Measurements from ENCODE around the gene TRIM3. TPM values are rescaled to one million over a fixed set of nuclear protein-coding genes. Genes with fewer than 3 reads are reported as not detected.

The TRIM3 gene
- total RNA-seq, 1 donor from 2014 or later: 33.8 TPM

- Histone ChIP-seq H3K27ac (no peak overlapping the region), H3K36me3 (peaks cover 28 to 58% of the 10 kb centered on the region in 2 donors), H3K27me3 (no peaks in the 10 kb centered on the region), H3K4me3 (no peak overlapping the region), H3K9me3 (no peaks in the 10 kb centered on the region), H3K4me1 (peaks cover 7 to 14% of the 10 kb centered on the region in 2 donors)
- no peak for TF ChIP-seq CTCF (IDR thresholded peaks at IDR 0.05)
- intact Hi-C loops (cut with DNase I): no loop called here
- no peak for DNase-seq (ENCODE audit: low spot score in 2 of 2)
Measured at GRCh38 chr11:6486256-6486655, 12.5 kb upstream of the TRIM3 start.

- no peak for TF ChIP-seq CTCF (IDR thresholded peaks at IDR 0.05)
- Histone ChIP-seq H3K27ac (no peak overlapping the region), H3K4me1 (peaks cover 7 to 17% of the 10 kb centered on the region in 2 donors), H3K36me3 (peaks cover 28 to 58% of the 10 kb centered on the region in 2 donors), H3K27me3 (no peaks in the 10 kb centered on the region), H3K4me3 (no peak overlapping the region), H3K9me3 (no peaks in the 10 kb centered on the region)
- intact Hi-C loops (cut with DNase I): no loop called here
- DNase-seq (ENCODE audit: low spot score in 2 of 2): no peak
Measured at GRCh38 chr11:6485661-6486060, 11.9 kb upstream of the TRIM3 start.

GRCh38 chr11:6483015-6483414 lies 9.3 kb upstream of the TRIM3 start:
- H3K4me3 ChIP-seq: no peak overlapping the region
- H3K4me1 ChIP-seq: peaks cover 7 to 27% of the 10 kb centered on the region in 2 donors
- no peak for TF ChIP-seq CTCF (IDR thresholded peaks at IDR 0.05)
- H3K27me3 ChIP-seq: no peaks in the 10 kb centered on the region
- peaks cover 24 to 63% of the 10 kb centered on the region in 2 donors for H3K36me3 ChIP-seq
- no peak for DNase-seq (ENCODE audit: low spot score in 2 of 2)
- intact Hi-C loops (cut with DNase I): no loop called here
- no peaks in the 10 kb centered on the region for H3K9me3 ChIP-seq
- no peak overlapping the region for H3K27ac ChIP-seq

- no peak for TF ChIP-seq CTCF (IDR thresholded peaks at IDR 0.05)
- no peaks in the 10 kb centered on the region for H3K9me3 ChIP-seq
- H3K36me3 ChIP-seq: peaks cover 28 to 66% of the 10 kb centered on the region in 2 donors
- DNase-seq (ENCODE audit: low spot score in 2 of 2): no peak
- no peaks in the 10 kb centered on the region for H3K27me3 ChIP-seq
- H3K4me3 ChIP-seq: peak overlapping the region; percentile 92 to 94
- intact Hi-C loops (cut with DNase I): no loop called here
- peak overlapping the region; percentile 95 for H3K27ac ChIP-seq
- peaks cover 7 to 27% of the 10 kb centered on the region in 2 donors for H3K4me1 ChIP-seq
Measured at GRCh38 chr11:6482441-6482840, 8.7 kb upstream of the TRIM3 start.

GRCh38 chr11:6481924-6482275 lies 8.2 kb upstream of the TRIM3 start:
- intact Hi-C loops (cut with DNase I): loop anchor here (1.0 to 2.0 kb wide), 3 partner anchors 63 to 247 kb away; partner anchors contain the start of genes APBB1, FHIP1B and SMPD1
- no peak for DNase-seq (ENCODE audit: low spot score in 2 of 2)
- H3K27me3 ChIP-seq: no peaks in the 10 kb centered on the region
- peaks cover 7 to 27% of the 10 kb centered on the region in 2 donors for H3K4me1 ChIP-seq
- H3K9me3 ChIP-seq: no peaks in the 10 kb centered on the region
- TF ChIP-seq CTCF (IDR thresholded peaks at IDR 0.05): no peak
- H3K27ac ChIP-seq: peak overlapping the region; percentile 95
- H3K4me3 ChIP-seq: peak overlapping the region; percentile 92 to 94
- H3K36me3 ChIP-seq: peaks cover 28 to 68% of the 10 kb centered on the region in 2 donors

All from ascending aorta (tissue), 2 donors.